ENCODE results near the gene FLRT1.

The FLRT1 gene

GRCh38 chr11:64056213-64056785 lies 20.6 kb downstream of the FLRT1 start:
- Histone ChIP-seq H3K27me3 (replicated peaks; ENCODE audit: insufficient read depth, low read length) (no peaks in the 10 kb centered on the region), H3K27ac (ENCODE audit: low read length) (no peak overlapping the region), H3K4me3 (ENCODE audit: low read length) (no peak overlapping the region), H4K20me1 (ENCODE audit: insufficient read depth, low read length) (no peaks in the 10 kb centered on the region), H3K9me3 (replicated peaks; ENCODE audit: insufficient read depth, low read length) (no peaks in the 10 kb centered on the region), H3K4me2 (ENCODE audit: low read depth, low read length) (no peak overlapping the region), H3F3A (ENCODE audit: insufficient read depth, low read length) (no peaks in the 10 kb centered on the region), H2AFZ (ENCODE audit: low read length) (no peak overlapping the region), H3K79me2 (ENCODE audit: low read length) (no peaks in the 10 kb centered on the region), H3K9ac (ENCODE audit: low read length) (no peak overlapping the region), H3K4me1 (ENCODE audit: low read length) (no peaks in the 10 kb centered on the region), H3K36me3 (replicated peaks; ENCODE audit: insufficient read depth, low read length) (no peaks in the 10 kb centered on the region), H3K9me2 (replicated peaks; ENCODE audit: insufficient read depth, low read length) (no peaks in the 10 kb centered on the region)
- no peak for DNase-seq
- no peak for TF ChIP-seq CTCF (IDR thresholded peaks at IDR 0.05; ENCODE audit: low read length)
- TF ChIP-seq EZH2 (optimal IDR thresholded peaks at IDR 0.05; ENCODE audit: low read depth, low read length): no peak
- no peak for TF ChIP-seq EZH2phosphoT487 (IDR thresholded peaks at IDR 0.05; ENCODE audit: low read length)

GRCh38 chr11:64056861-64057260 lies 21.1 kb downstream of the FLRT1 start:
- Histone ChIP-seq H3K27ac (ENCODE audit: low read length) (no peak overlapping the region), H3K4me3 (ENCODE audit: low read length) (no peak overlapping the region), H3K9ac (ENCODE audit: low read length) (no peak overlapping the region), H3K9me3 (replicated peaks; ENCODE audit: insufficient read depth, low read length) (no peaks in the 10 kb centered on the region), H3K4me1 (ENCODE audit: low read length) (no peaks in the 10 kb centered on the region), H4K20me1 (ENCODE audit: insufficient read depth, low read length) (no peaks in the 10 kb centered on the region), H3K9me2 (replicated peaks; ENCODE audit: insufficient read depth, low read length) (no peaks in the 10 kb centered on the region), H3K27me3 (replicated peaks; ENCODE audit: insufficient read depth, low read length) (no peaks in the 10 kb centered on the region), H3K4me2 (ENCODE audit: low read depth, low read length) (no peak overlapping the region), H3K36me3 (replicated peaks; ENCODE audit: insufficient read depth, low read length) (no peaks in the 10 kb centered on the region), H3K79me2 (ENCODE audit: low read length) (no peaks in the 10 kb centered on the region), H3F3A (ENCODE audit: insufficient read depth, low read length) (no peaks in the 10 kb centered on the region), H2AFZ (ENCODE audit: low read length) (no peak overlapping the region)
- TF ChIP-seq EZH2phosphoT487 (IDR thresholded peaks at IDR 0.05; ENCODE audit: low read length): no peak
- no peak for TF ChIP-seq CTCF (IDR thresholded peaks at IDR 0.05; ENCODE audit: low read length)
- no peak for TF ChIP-seq EZH2 (optimal IDR thresholded peaks at IDR 0.05; ENCODE audit: low read depth, low read length)
- DNase-seq: no peak

GRCh38 chr11:64057890-64058289 lies 22.2 kb downstream of the FLRT1 start:
- Histone ChIP-seq H2AFZ (ENCODE audit: low read length) (no peak overlapping the region), H3K4me3 (ENCODE audit: low read length) (no peak overlapping the region), H3K9me3 (replicated peaks; ENCODE audit: insufficient read depth, low read length) (no peaks in the 10 kb centered on the region), H3K4me2 (ENCODE audit: low read depth, low read length) (no peak overlapping the region), H4K20me1 (ENCODE audit: insufficient read depth, low read length) (no peaks in the 10 kb centered on the region), H3K79me2 (ENCODE audit: low read length) (no peaks in the 10 kb centered on the region), H3K27me3 (replicated peaks; ENCODE audit: insufficient read depth, low read length) (no peaks in the 10 kb centered on the region), H3K9me2 (replicated peaks; ENCODE audit: insufficient read depth, low read length) (no peaks in the 10 kb centered on the region), H3F3A (ENCODE audit: insufficient read depth, low read length) (no peaks in the 10 kb centered on the region), H3K36me3 (replicated peaks; ENCODE audit: insufficient read depth, low read length) (no peaks in the 10 kb centered on the region), H3K9ac (ENCODE audit: low read length) (no peak overlapping the region), H3K4me1 (ENCODE audit: low read length) (no peaks in the 10 kb centered on the region), H3K27ac (ENCODE audit: low read length) (no peak overlapping the region)
- TF ChIP-seq EZH2 (optimal IDR thresholded peaks at IDR 0.05; ENCODE audit: low read depth, low read length) (no peak), CTCF (IDR thresholded peaks at IDR 0.05; ENCODE audit: low read length) (no peak), EZH2phosphoT487 (IDR thresholded peaks at IDR 0.05; ENCODE audit: low read length) (no peak)
- no peak for DNase-seq
